Measurements from ENCODE around the gene ACOT4.
"Not testable (repeated sequence)": the region's sequence is repeated elsewhere in the genome, so short reads cannot be mapped to it uniquely, and the experiment has no call there.

The ACOT4 gene, protein sequence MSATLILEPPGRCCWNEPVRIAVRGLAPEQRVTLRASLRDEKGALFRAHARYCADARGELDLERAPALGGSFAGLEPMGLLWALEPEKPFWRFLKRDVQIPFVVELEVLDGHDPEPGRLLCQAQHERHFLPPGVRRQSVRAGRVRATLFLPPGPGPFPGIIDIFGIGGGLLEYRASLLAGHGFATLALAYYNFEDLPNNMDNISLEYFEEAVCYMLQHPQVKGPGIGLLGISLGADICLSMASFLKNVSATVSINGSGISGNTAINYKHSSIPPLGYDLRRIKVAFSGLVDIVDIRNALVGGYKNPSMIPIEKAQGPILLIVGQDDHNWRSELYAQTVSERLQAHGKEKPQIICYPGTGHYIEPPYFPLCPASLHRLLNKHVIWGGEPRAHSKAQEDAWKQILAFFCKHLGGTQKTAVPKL

DNA sequence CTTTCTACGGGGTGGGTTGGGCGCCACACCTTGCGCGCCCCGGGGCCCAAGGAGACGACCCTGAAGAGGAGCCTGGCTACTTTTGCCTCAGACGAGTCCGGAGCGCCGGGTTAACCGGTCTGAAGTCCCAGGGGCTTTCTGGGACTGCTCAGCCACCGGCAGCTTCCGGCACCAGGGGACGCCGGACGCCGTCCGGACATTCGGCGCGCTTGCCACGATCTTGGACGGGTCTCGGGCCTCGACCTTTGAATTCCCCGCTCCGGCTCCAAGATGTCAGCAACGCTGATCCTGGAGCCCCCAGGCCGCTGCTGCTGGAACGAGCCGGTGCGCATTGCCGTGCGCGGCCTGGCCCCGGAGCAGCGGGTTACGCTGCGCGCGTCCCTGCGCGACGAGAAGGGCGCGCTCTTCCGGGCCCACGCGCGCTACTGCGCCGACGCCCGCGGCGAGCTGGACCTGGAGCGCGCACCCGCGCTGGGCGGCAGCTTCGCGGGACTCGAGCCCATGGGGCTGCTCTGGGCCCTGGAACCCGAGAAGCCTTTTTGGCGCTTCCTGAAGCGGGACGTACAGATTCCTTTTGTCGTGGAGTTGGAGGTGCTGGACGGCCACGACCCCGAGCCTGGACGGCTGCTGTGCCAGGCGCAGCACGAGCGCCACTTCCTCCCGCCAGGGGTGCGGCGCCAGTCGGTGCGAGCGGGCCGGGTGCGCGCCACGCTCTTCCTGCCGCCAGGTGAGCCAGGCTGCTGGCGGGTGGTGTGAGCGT lies at the start of gene ACOT4:
Gene ACOT4 (plus strand): TSS at position 184 of the 760 bp plus-strand sequence. CDS start 87 bp downstream, at position 271.
- in situ Hi-C loops (cut with HindIII; ENCODE audit: low sequenced_read_pairs), result no loop called here

GRCh38 chr14:73542961-73543360 lies 48.7 kb upstream of the ACOT4 start:
- in situ Hi-C loops (cut with HindIII; ENCODE audit: low sequenced_read_pairs), result not testable (repeated sequence)

DNA sequence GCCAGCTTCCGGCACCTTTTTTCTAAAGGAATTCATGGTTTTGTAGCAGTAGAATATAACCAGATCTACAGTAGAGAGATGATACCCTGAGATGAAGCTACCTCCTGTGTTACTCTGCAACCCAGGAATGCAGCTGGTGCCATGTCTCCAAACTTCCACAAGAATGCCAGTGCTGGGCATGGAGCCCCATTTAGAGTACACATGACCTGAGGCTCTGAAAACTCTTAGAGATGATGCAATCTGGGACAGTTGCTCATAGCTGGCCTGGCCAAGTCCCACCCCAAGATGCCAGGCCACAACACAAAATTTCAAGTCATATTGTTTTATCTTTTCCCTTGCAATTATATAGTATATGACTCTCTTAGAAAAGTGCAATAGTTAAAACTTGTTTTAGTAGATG lies 46.3 kb upstream of the ACOT4 start:
- in situ Hi-C loops (cut with HindIII; ENCODE audit: low sequenced_read_pairs), result not testable (repeated sequence)

DNA sequence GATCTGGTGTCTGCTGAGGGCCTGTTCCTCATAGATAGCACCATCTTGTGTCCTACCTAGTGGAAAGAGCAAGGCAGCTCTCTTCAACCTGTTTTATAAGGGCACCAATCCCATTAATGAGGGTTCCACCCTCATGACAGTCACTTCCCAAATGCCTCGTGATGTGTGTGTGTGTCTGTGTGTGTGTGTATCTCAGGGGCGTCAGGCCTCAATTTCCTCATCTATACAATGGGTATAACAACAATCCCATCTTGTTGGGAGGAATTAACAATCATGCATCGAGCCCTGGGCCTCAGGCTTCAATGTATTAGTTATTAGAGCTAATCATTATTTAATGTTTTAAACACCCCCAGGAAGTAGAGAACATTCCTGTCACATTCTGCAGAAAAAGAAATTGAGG lies 42.6 kb upstream of the ACOT4 start:
- in situ Hi-C loops (cut with HindIII; ENCODE audit: low sequenced_read_pairs), result not testable (repeated sequence)

- in situ Hi-C loops (cut with HindIII; ENCODE audit: low sequenced_read_pairs), result not testable (repeated sequence)
Measured at GRCh38 chr14:73549889-73550524, 41.7 kb upstream of the ACOT4 start.

DNA sequence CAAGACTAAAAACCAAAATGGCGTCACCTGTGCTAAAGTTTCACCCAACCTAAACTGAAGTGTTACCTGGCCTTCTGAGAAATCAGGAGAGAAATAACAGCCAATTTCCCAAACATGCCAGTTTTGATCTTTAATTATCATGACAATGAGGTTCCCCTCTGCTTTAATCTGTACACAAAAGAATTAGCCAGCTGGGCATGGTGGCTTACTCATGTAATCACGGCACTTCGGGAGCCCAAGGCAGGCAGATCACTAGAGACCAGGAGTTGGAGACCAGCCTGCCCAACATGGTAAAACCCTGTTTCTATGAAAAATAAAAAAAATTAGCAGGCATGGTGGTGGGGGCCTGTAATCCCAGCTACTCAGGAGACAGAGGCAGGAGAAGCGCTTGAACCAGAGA lies 37.8 kb upstream of the ACOT4 start:
- in situ Hi-C loops (cut with HindIII; ENCODE audit: low sequenced_read_pairs), result no loop called here

GRCh38 chr14:73557201-73557600 lies 34.5 kb upstream of the ACOT4 start:
- in situ Hi-C loops (cut with HindIII; ENCODE audit: low sequenced_read_pairs), result not testable (repeated sequence)

DNA sequence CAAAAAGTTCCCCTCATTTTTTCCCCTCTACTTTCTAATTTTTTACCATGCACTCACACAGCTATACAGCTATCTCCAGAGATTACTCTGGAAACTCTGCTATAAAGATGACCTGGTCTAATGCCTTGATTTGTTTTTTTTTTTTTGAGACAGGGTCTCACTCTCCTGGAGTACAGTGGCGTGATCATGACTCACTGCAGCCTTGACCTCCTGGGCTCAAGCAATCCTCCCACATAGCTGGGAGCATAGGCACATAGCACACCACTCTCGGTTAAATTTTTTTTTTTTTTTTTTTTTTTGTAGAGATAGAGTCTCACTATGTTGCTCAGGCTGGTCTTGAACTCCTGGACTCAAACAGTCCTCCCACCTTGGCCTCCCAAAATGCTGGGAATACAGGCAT lies 33.4 kb upstream of the ACOT4 start:
- in situ Hi-C loops (cut with HindIII; ENCODE audit: low sequenced_read_pairs), result not testable (repeated sequence)

DNA sequence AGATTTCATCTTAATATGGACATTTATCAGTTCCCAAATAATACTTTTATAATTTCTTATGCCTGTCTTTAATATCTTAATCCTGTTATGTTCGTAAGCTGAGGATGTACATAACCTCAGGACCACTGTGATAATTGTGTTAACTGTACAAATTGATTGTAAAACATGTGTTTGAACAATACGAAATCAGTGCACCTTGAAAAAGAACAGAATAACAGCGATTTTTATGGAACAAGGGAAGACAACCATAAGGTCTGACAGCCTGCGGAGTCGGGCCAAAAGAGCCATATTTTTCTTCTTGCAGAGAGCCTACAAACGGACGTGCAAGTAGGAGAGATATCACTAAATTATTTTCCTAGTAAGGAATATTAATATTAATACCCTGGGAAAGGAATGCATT lies 29.4 kb upstream of the ACOT4 start:
- in situ Hi-C loops (cut with HindIII; ENCODE audit: low sequenced_read_pairs), result not testable (repeated sequence)

- in situ Hi-C loops (cut with HindIII; ENCODE audit: low sequenced_read_pairs), result not testable (repeated sequence)
Measured at GRCh38 chr14:73562696-73563095, 29.0 kb upstream of the ACOT4 start.

DNA sequence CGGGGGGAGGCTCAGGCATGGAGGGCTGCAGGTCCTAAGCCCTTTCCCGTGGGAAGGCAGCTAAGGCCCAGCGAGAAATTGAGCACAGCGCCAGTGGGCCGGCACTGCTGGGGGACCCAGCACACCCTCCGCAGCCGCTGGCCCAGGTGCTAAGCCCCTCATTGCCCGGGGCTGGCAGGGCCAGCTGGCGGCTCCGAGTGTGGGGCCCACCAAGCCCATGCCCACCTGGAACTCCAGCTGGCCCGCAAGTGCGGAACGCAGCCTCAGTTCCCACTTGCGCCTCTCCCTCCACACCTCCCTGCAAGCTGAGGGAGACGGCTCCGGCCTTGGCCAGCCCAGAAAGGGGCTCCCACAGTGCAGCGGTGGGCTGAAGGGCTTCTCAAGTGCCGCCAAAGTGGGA lies 25.2 kb upstream of the ACOT4 start:
- in situ Hi-C loops (cut with HindIII; ENCODE audit: low sequenced_read_pairs), result not testable (repeated sequence)

DNA sequence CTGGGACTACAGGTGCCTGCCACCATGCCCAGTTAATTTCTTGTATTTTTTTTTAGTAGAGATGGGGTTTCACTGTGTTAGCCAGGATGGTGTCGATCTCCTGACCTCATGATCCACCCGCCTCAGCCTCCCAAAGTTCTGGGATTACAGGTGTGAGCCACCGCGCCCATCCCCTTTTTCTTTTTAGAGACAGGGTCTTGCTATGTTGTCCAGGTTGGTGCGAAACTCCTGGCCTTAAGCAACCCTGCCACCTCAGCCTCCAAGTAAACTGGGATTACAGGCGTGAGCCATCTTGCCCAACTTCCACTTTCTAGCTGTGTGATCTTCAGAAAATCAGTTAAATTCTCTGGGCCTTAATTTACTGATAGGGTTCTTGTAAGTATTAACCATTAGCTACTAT lies 24.7 kb upstream of the ACOT4 start:
- in situ Hi-C loops (cut with HindIII; ENCODE audit: low sequenced_read_pairs), result not testable (repeated sequence)

GRCh38 chr14:73567358-73567757 lies 24.3 kb upstream of the ACOT4 start:
- in situ Hi-C loops (cut with HindIII; ENCODE audit: low sequenced_read_pairs), result no loop called here

- in situ Hi-C loops (cut with HindIII; ENCODE audit: low sequenced_read_pairs), result no loop called here
Measured at GRCh38 chr14:73567951-73568885, 23.5 kb upstream of the ACOT4 start.

DNA sequence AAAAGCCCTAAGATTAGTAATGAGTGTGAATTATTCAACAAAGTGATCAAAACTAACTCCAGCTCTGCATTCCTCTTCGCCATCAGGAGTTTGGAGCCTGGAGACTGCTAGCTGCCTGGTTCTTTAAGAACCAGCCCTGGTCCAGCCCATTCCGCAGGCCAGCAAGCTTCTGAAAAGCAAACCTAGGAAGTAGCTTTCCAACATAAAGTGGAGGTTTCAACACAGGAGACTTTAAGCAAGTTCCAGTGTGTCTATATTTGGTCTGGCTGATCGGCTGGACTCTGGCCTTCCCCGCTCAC lies 22.8 kb upstream of the ACOT4 start:
- in situ Hi-C loops (cut with HindIII; ENCODE audit: low sequenced_read_pairs), result not testable (repeated sequence)

GRCh38 chr14:73569185-73569958 lies 22.3 kb upstream of the ACOT4 start, which contains the start of gene ACOT2:
Gene ACOT2, plus strand, starts transcription at chr14:73569213. Its CDS starts 28 bp downstream, at chr14:73569241.
- in situ Hi-C loops (cut with HindIII; ENCODE audit: low sequenced_read_pairs), result not testable (repeated sequence)

GRCh38 chr14:73570913-73571312 lies 20.8 kb upstream of the ACOT4 start:
- in situ Hi-C loops (cut with HindIII; ENCODE audit: low sequenced_read_pairs), result not testable (repeated sequence)

DNA sequence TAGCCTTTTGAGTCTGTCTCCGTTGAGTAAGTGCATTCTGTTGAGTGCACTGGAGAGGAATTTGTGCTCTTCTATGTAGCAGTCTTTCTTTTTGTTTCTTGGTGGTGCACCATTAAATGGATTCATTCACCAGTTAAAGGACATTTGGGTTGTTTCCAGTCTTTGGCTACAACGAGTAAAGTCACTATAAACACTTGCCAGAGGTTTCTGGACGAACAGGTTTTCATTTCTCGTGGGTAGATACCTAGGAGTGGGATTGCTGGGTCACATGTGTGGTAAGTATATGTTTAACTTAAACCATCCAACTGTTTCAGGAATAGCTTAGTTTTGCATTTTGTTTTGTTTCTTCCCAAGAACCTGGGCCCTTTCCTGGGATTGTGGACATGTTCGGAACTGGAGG lies 18.6 kb upstream of the ACOT4 start:
- in situ Hi-C loops (cut with HindIII; ENCODE audit: low sequenced_read_pairs), result not testable (repeated sequence)

DNA sequence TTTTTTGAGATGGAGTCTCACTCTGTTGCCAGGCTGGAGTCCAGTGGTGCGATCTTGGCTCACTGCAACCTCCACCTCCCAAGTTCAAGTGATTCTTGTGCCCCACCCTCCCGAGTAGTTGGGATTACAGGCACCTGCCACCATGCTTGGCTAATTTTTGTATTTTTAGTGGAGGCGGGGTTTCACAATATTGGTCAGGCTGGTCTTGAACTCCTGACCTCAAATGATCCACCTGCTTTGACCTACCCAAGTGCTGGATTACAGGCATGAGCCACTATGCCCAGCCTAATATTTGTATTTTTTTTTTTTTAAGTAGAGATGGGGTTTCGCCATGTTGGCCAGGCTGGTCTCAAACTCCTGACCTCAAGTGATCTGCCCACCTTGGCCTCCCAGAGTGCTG lies 17.9 kb upstream of the ACOT4 start:
- in situ Hi-C loops (cut with HindIII; ENCODE audit: low sequenced_read_pairs), result not testable (repeated sequence)

DNA sequence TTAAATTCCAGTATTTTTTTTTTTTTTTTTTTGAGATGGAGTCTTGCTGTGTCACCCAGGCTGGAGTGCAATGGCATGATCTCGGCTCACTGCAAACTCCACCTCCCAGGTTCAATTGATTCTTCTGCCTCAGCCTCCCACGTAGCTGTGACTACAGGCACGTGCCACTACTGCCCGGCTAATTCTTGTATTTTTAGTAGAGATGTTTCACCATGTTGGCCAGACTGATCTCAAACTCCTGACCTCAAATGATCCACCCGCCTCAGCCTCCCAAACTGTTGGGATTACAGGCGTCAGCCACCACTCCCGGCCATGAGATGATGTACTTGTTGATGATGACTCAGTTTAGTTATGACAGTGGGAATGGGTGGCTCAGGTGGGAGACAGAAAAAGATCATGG lies 17.4 kb upstream of the ACOT4 start:
- in situ Hi-C loops (cut with HindIII; ENCODE audit: low sequenced_read_pairs), result not testable (repeated sequence)
